ENCODE data around the gene ZGRF1. TPM values are rescaled to one million over a fixed set of nuclear protein-coding genes. Genes with fewer than 3 reads are reported as not detected.

The ZGRF1 gene
- total and polyA plus RNA-seq, 4 donors, result 1.3 to 14.9 (median 4.6) TPM

DNA sequence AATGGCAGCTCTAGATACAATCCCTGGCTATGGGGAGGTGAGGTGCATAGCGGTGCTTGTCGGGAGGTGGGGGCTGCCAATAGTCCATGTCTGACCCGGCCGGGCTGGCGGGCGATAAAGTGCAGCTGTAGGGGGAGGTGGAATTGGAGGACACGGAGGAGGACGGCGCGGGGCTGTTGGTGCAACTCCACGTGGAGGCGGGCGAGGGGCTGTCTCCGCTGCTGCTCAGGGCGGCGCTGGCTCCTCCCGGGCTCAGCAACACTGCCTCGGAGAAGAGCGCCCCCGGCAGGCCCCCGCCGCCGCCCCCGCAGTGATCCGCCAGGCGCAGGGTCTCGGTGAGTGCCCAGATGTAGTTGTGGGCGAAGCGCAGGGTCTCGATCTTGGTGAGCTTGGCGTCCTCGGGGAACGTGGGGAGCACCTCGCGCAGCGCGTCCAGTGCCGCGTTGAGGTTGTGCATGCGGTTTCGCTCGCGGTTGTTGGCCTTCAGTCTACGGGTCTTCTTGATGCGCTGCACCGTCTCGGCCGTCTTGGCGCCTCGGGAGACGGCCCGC lies 122.0 kb downstream of the ZGRF1 start:
- WGBS, 2 donors, result 2 to 4% methylated on average over 41 to 52 of the region's 52 CpGs
- Histone ChIP-seq H3K9ac (ENCODE audit: insufficient read depth in 1 of 2, low read length in 2 of 2) (no peak overlapping the region), H3K9me3 (ENCODE audit: control insufficient read depth in 4 of 4, insufficient read depth in 3 of 4, low read length in 3 of 4) (peaks cover 0 to 15% (median 0%) of the 10 kb centered on the region in 4 donors), H3K4me3 (peak overlapping the region; percentile 37), H3K36me3 (ENCODE audit: control insufficient read depth in 4 of 4, insufficient read depth in 4 of 4, low read length in 4 of 4) (no peaks in the 10 kb centered on the region), H3K27ac (ENCODE audit: low read depth in 1 of 2, low read length in 1 of 2) (no peak overlapping the region), H3K27me3 (ENCODE audit: control insufficient read depth in 3 of 3, insufficient read depth in 3 of 3, low read length in 2 of 3) (peaks cover 13 to 93% (median 85%) of the 10 kb centered on the region in 3 donors), H3K4me1 (ENCODE audit: control insufficient read depth in 5 of 5, insufficient read depth in 5 of 5, low read length in 5 of 5) (peaks cover 0 to 40% (median 6%) of the 10 kb centered on the region in 5 donors)
- TF ChIP-seq, protein P1, sequence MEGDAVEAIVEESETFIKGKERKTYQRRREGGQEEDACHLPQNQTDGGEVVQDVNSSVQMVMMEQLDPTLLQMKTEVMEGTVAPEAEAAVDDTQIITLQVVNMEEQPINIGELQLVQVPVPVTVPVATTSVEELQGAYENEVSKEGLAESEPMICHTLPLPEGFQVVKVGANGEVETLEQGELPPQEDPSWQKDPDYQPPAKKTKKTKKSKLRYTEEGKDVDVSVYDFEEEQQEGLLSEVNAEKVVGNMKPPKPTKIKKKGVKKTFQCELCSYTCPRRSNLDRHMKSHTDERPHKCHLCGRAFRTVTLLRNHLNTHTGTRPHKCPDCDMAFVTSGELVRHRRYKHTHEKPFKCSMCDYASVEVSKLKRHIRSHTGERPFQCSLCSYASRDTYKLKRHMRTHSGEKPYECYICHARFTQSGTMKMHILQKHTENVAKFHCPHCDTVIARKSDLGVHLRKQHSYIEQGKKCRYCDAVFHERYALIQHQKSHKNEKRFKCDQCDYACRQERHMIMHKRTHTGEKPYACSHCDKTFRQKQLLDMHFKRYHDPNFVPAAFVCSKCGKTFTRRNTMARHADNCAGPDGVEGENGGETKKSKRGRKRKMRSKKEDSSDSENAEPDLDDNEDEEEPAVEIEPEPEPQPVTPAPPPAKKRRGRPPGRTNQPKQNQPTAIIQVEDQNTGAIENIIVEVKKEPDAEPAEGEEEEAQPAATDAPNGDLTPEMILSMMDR (IDR thresholded peaks at IDR 0.05; ENCODE audit: control extremely low read depth, extremely low read depth), result no peak
- ATAC-seq (ENCODE audit: insufficient read depth, low FRiP score) (no peak), DNase-seq (peak; percentile 11 to 22 (median 11))

DNA sequence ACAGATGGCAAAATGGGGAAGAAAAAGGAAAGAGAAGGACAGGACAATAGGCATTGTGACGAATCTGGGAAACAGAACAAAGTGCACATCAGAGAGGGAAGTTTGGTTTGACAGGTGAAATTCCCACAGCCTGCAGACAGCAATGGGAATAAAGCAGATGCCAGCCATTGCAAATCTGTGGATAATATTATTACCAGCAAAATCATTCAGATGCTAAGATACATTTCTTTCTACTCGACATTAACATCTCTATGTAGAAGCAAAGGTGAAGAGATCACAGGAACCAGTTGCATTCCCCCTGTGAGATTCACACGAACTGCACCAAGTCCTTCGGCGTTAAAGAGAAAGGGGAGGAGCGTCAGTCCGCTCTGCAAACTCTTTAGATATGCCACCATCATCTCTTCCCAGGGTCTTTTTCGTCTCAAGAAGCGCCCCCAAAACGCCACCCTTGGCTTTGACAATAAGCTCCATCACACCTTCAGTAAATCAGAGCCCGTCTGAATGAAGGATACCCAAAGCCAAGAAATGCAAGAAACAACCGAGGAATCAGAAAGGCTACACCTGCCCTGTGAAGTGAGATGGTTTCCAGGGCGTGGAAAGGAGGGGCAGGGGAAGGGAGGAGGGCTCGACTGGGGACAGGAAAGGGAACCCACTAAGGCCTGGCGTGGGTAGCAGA lies 122.6 kb downstream of the ZGRF1 start:
- ATAC-seq (ENCODE audit: insufficient read depth, low FRiP score) (no peak), DNase-seq (peak in 1 of 3 donors; percentile 6)
- H3K4me3 ChIP-seq, result no peak overlapping the region
- H3K9me3 ChIP-seq (ENCODE audit: control insufficient read depth in 4 of 4, insufficient read depth in 3 of 4, low read length in 3 of 4), result peaks cover 0 to 17% (median 0%) of the 10 kb centered on the region in 4 donors
- TF ChIP-seq, protein P1 (IDR thresholded peaks at IDR 0.05; ENCODE audit: control extremely low read depth, extremely low read depth), result no peak
- H3K27ac ChIP-seq (ENCODE audit: low read depth in 1 of 2, low read length in 1 of 2), result no peak overlapping the region
- no peaks in the 10 kb centered on the region for H3K36me3 ChIP-seq (ENCODE audit: control insufficient read depth in 4 of 4, insufficient read depth in 4 of 4, low read length in 4 of 4)
- peaks cover 13 to 93% (median 85%) of the 10 kb centered on the region in 3 donors for H3K27me3 ChIP-seq (ENCODE audit: control insufficient read depth in 3 of 3, insufficient read depth in 3 of 3, low read length in 2 of 3)
- no peak overlapping the region for H3K9ac ChIP-seq (ENCODE audit: insufficient read depth in 1 of 2, low read length in 2 of 2)
- H3K4me1 ChIP-seq (ENCODE audit: control insufficient read depth in 5 of 5, insufficient read depth in 5 of 5, low read length in 5 of 5), result peaks cover 0 to 44% (median 6%) of the 10 kb centered on the region in 5 donors
- WGBS, 2 donors, result 4% methylated on average over 15 of the region's 15 CpGs

- Histone ChIP-seq H3K9ac (ENCODE audit: insufficient read depth in 1 of 2, low read length in 2 of 2) (no peak overlapping the region), H3K9me3 (ENCODE audit: control insufficient read depth in 4 of 4, insufficient read depth in 3 of 4, low read length in 3 of 4) (peaks cover 0 to 15% (median 0%) of the 10 kb centered on the region in 4 donors), H3K4me3 (no peak overlapping the region), H3K27me3 (ENCODE audit: control insufficient read depth in 3 of 3, insufficient read depth in 3 of 3, low read length in 2 of 3) (peaks cover 9 to 89% (median 82%) of the 10 kb centered on the region in 3 donors), H3K36me3 (ENCODE audit: control insufficient read depth in 4 of 4, insufficient read depth in 4 of 4, low read length in 4 of 4) (no peaks in the 10 kb centered on the region), H3K4me1 (ENCODE audit: control insufficient read depth in 5 of 5, insufficient read depth in 5 of 5, low read length in 5 of 5) (peaks cover 0 to 39% (median 6%) of the 10 kb centered on the region in 5 donors), H3K27ac (ENCODE audit: low read depth in 1 of 2, low read length in 1 of 2) (no peak overlapping the region)
- TF ChIP-seq, protein P1 (IDR thresholded peaks at IDR 0.05; ENCODE audit: control extremely low read depth, extremely low read depth), result no peak
- ATAC-seq (ENCODE audit: insufficient read depth, low FRiP score) (no peak), DNase-seq (peak in 2 of 3 donors; percentile 1 to 2)
- 44 to 55% methylated on average over 4 of the region's 4 CpGs for WGBS, 2 donors
Measured at GRCh38 chr4:112511803-112512118, 124.9 kb downstream of the ZGRF1 start.
